ENCODE results near the gene SPATA9. TPM values are rescaled to one million over a fixed set of nuclear protein-coding genes. Genes with fewer than 3 reads are reported as not detected.

SPATA9 gene, protein sequence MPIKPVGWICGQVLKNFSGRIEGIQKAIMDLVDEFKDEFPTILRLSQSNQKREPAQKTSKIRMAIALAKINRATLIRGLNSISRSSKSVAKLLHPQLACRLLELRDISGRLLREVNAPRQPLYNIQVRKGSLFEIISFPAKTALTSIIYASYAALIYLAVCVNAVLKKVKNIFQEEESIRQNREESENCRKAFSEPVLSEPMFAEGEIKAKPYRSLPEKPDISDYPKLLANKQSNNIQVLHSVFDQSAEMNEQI
- total RNA-seq, result 0.71 TPM
- 1 to 10 TPM in 7 of 8 donors, under 1 TPM in 1; 0.99 to 2.6 (median 1.8) TPM for polyA plus RNA-seq (ENCODE audit: insufficient read depth in 1 of 8, insufficient read length in 8 of 8, low replicate concordance in 1 of 8)
- long read RNA-seq, donor 1, result 0 reads
- long read RNA-seq, donor 2, result 0 reads
- long read RNA-seq, donor 3, result 0 reads
- long read RNA-seq, donor 4, result 0 reads
- long read RNA-seq, donor 5, partial matches to known transcripts, result 112 of 201 reads
- long read RNA-seq, donor 5, other reads (novel, unspliced or antisense), result 89 of 201 reads
- long read RNA-seq, donor 6, partial matches to known transcripts, result 154 of 166 reads
- long read RNA-seq, donor 6, other reads (novel, unspliced or antisense), result 12 of 166 reads
- long read RNA-seq, donor 7, result 0 reads
- long read RNA-seq, donor 8, partial matches to known transcripts, result 0 of 34 reads
- long read RNA-seq, donor 8, other reads (novel, unspliced or antisense), result 34 of 34 reads
- long read RNA-seq, donor 9, result 0 reads
- long read RNA-seq, donor 10, result 0 reads
- long read RNA-seq, donor 11, result 0 reads

GRCh38 chr5:95682891-95683290, at the start of gene SPATA9:
TSS of gene SPATA9 (minus strand) at chr5:95682991. CDS start at chr5:95682854, 137 bp downstream.
- no peaks in the 10 kb centered on the region for H3K9me3 ChIP-seq (replicated peaks; ENCODE audit: control insufficient read depth, low read depth, low read length)
- H3K27me3 ChIP-seq (ENCODE audit: control insufficient read depth, insufficient read depth, low read length), result no peaks in the 10 kb centered on the region
- no peak for DNase-seq
- H3K4me1 ChIP-seq (ENCODE audit: control insufficient read depth, insufficient read depth, low read length), result no peaks in the 10 kb centered on the region
- H3K4me3 ChIP-seq (ENCODE audit: low read length), result no peak within 1 kb of the TSS
- H3K36me3 ChIP-seq (ENCODE audit: control insufficient read depth, insufficient read depth, low read length), result no peaks in the 10 kb centered on the region
- no CpG with 5 or more reads among the region's 1 CpG for whole genome bisulfite sequencing (ENCODE audit: insufficient coverage)
- no peak within 1 kb of the TSS for H3K27ac ChIP-seq (ENCODE audit: low read length)

DNA sequence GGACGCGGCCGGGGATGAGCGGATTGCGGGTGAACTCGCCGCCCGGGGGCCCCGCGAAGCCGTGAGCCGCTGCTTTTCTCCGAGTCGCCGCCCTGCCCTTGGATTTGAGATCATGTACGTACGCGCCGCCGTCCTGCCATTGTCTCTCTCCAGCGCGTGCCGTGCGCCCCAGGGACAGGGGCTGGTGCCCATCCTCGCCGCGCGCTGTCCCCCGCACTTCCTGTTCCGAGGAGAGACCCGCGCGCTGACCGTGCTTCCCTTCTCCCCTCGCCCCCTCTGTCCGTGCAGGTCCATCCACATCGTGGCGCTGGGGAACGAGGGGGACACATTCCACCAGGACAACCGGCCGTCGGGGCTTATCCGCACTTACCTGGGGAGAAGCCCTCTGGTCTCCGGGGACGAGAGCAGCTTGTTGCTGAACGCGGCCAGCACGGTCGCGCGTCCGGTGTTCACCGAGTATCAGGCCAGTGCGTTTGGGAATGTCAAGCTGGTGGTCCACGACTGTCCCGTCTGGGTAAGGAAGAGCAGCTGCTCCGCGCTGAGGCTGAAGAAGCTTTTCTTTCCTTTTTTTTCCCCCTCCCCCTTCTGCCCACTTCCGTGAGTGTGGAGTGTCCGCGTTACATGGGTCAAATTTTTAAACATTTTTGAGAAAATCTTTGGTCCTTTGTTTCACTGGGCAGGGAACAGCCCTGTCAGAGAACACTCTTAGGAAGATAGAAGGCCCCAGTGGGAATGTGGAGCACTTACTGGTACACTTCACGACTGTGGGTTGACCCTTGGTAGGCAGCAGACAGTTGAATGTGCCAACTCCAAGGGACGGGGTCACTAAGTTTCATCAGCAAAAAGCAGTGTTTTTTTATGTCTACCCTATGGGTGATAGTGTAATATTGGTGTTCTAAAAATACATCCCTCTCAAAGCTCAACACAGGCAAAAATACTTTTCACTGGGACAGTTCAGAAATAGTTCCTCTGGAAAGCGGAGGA, 49.1 kb upstream of the SPATA9 start:
- peaks cover 15% of the 10 kb centered on the region for H3K4me1 ChIP-seq (ENCODE audit: control insufficient read depth, insufficient read depth, low read length)
- peak overlapping the region; percentile 95 for H3K27ac ChIP-seq (ENCODE audit: low read length)
- peak overlapping the region; percentile 87 for H3K4me3 ChIP-seq (ENCODE audit: low read length)
- DNase-seq, result peak; percentile 72
- no peaks in the 10 kb centered on the region for H3K9me3 ChIP-seq (replicated peaks; ENCODE audit: control insufficient read depth, low read depth, low read length)
- no peaks in the 10 kb centered on the region for H3K36me3 ChIP-seq (ENCODE audit: control insufficient read depth, insufficient read depth, low read length)
- H3K27me3 ChIP-seq (ENCODE audit: control insufficient read depth, insufficient read depth, low read length), result no peaks in the 10 kb centered on the region
- 0% methylated on average over 57 of the region's 64 CpGs for WGBS (ENCODE audit: insufficient coverage)

DNA sequence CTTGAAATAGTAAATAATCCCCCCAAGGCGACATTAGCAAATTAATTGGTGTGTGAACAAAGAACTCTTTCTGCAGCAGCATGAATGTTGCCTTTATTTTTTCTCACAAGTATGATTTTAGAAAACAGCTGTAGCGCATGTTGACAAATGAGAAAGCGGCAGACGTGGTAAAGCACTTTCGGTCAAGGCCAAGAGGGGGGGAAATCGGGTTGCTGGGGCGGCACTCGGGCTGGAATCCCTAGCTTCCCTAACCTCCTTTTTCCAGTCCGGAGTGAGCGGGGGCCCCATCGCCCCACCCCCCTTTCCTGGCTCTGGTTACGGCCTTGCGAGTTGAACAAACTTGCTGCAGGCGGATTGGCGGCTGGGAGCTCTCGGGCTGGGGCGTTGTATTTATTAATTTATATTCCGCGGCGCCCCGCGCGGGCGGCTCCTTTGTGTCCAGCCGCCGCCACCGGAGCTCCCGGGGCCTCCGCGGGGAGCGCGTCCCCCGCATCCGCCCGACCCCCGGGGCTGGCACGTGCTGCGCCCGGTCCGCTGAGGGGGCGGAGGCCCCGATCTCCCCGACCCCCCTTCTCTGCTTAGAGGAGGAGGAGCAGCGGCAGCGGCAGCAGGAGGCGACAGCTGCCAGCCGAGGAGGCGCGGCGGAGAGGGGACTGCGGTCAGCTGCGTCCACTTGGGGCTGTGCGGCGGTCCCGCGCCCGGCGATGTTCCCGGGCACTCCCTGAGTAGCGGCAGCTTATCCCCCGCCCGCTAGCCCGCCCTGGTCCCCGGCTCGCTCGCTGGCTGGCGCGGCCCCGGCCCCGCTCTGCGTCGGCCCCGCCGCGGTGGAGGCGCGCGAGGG, 48.2 kb upstream of the SPATA9 start, which contains the start of gene RHOBTB3:
TSS of gene RHOBTB3 (plus strand) at position 607 of the 841 bp plus-strand sequence. CDS start 347 bp downstream, outside the sequence.
- Histone ChIP-seq H3K4me1 (ENCODE audit: control insufficient read depth, insufficient read depth, low read length) (peaks cover 18% of the 10 kb centered on the region), H3K27me3 (ENCODE audit: control insufficient read depth, insufficient read depth, low read length) (no peaks in the 10 kb centered on the region), H3K36me3 (ENCODE audit: control insufficient read depth, insufficient read depth, low read length) (no peaks in the 10 kb centered on the region), H3K4me3 (ENCODE audit: low read length) (peak within 1 kb of the TSS; percentile 87), H3K27ac (ENCODE audit: low read length) (peak within 1 kb of the TSS; percentile 95), H3K9me3 (replicated peaks; ENCODE audit: control insufficient read depth, low read depth, low read length) (no peaks in the 10 kb centered on the region)
- DNase-seq, result peak; percentile 98
- under 1% methylated on average over 65 of the region's 78 CpGs for WGBS (ENCODE audit: insufficient coverage)

GRCh38 chr5:95730011-95730700, 47.4 kb upstream of the SPATA9 start:
- peak overlapping the region; percentile 87 for H3K4me3 ChIP-seq (ENCODE audit: low read length)
- peaks cover 19% of the 10 kb centered on the region for H3K4me1 ChIP-seq (ENCODE audit: control insufficient read depth, insufficient read depth, low read length)
- H3K36me3 ChIP-seq (ENCODE audit: control insufficient read depth, insufficient read depth, low read length), result no peaks in the 10 kb centered on the region
- no peaks in the 10 kb centered on the region for H3K27me3 ChIP-seq (ENCODE audit: control insufficient read depth, insufficient read depth, low read length)
- no peak for DNase-seq
- no peaks in the 10 kb centered on the region for H3K9me3 ChIP-seq (replicated peaks; ENCODE audit: control insufficient read depth, low read depth, low read length)
- H3K27ac ChIP-seq (ENCODE audit: low read length), result peak overlapping the region; percentile 95
- WGBS (ENCODE audit: insufficient coverage), result no CpG with 5 or more reads among the region's 11 CpGs

DNA sequence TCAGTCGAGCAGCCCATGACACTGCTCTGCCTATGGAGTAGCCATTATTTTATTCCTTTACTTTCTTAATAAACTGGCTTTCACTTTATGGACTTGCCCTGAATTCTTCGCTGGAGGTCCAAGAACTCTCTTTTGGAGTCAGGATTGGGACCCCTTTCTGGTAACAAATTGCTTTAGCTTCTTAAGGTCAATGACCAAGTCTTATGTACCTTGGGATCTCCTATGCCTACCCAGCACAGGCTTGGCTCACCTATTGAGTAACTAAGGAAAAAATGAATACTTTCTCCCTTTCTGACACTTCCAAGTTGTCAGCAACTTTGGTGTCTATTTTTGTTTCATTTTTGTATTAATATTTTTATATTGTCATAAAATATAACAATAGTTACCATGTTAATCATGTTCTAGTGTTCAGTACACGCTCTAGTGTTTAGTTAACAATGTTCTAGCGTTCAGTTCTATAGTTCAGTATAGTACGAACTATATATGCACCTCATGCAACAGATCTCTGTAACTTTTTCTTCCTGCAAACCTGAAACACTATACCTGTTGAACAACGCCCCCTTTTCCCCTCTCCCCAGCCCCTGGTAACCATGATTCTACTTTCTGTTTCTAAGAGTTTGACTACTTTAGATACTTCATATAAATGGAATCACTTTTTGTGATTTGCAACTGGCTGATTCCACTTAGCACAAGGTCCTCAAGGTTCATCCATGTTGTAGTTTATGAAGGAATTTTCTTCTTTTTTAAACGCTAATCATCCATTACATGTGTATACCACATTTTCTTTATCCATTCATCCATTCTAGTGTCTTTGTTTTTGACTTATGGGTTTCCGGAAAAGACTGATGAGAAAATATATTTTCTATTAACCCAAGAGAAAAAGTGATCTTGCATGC, 46.6 kb upstream of the SPATA9 start:
- no peak overlapping the region for H3K4me3 ChIP-seq (ENCODE audit: low read length)
- H3K36me3 ChIP-seq (ENCODE audit: control insufficient read depth, insufficient read depth, low read length), result no peaks in the 10 kb centered on the region
- peaks cover 16% of the 10 kb centered on the region for H3K4me1 ChIP-seq (ENCODE audit: control insufficient read depth, insufficient read depth, low read length)
- H3K27ac ChIP-seq (ENCODE audit: low read length), result peak overlapping the region; percentile 95
- H3K9me3 ChIP-seq (replicated peaks; ENCODE audit: control insufficient read depth, low read depth, low read length), result no peaks in the 10 kb centered on the region
- no peak for DNase-seq
- H3K27me3 ChIP-seq (ENCODE audit: control insufficient read depth, insufficient read depth, low read length), result no peaks in the 10 kb centered on the region
- 90% methylated on average over 2 of the region's 8 CpGs for WGBS (ENCODE audit: insufficient coverage)

GRCh38 chr5:95728494-95729114, 45.8 kb upstream of the SPATA9 start:
- H3K27me3 ChIP-seq (ENCODE audit: control insufficient read depth, insufficient read depth, low read length), result no peaks in the 10 kb centered on the region
- no peak overlapping the region for H3K4me3 ChIP-seq (ENCODE audit: low read length)
- peaks cover 17% of the 10 kb centered on the region for H3K4me1 ChIP-seq (ENCODE audit: control insufficient read depth, insufficient read depth, low read length)
- H3K27ac ChIP-seq (ENCODE audit: low read length), result no peak overlapping the region
- no peak for DNase-seq
- no peaks in the 10 kb centered on the region for H3K36me3 ChIP-seq (ENCODE audit: control insufficient read depth, insufficient read depth, low read length)
- H3K9me3 ChIP-seq (replicated peaks; ENCODE audit: control insufficient read depth, low read depth, low read length), result no peaks in the 10 kb centered on the region
- WGBS (ENCODE audit: insufficient coverage), result no CpG with 5 or more reads among the region's 3 CpGs

DNA sequence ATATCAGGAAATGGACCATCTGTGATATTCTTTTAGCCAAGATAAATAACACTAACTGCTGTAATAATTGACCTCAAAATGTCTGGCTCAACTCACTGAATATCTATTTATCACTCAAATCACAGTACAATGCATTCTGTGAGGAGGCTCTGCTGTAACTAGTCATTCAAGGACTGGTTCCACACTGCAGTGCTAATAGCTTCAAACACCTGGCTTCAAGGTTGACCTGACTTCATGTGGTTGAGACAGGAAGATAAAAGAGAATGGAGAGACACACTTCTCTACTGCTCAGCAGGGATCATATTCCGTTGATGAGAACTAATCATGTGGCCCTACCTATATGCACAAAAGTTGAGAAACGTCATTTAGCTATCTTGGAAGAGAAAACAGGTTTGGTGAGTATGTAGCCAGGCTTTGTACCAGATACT, 45.0 kb upstream of the SPATA9 start:
- Histone ChIP-seq H3K36me3 (ENCODE audit: control insufficient read depth, insufficient read depth, low read length) (no peaks in the 10 kb centered on the region), H3K27me3 (ENCODE audit: control insufficient read depth, insufficient read depth, low read length) (no peaks in the 10 kb centered on the region), H3K4me3 (ENCODE audit: low read length) (no peak overlapping the region), H3K4me1 (ENCODE audit: control insufficient read depth, insufficient read depth, low read length) (peaks cover 18% of the 10 kb centered on the region), H3K27ac (ENCODE audit: low read length) (peak overlapping the region; percentile 2), H3K9me3 (replicated peaks; ENCODE audit: control insufficient read depth, low read depth, low read length) (no peaks in the 10 kb centered on the region)
- DNase-seq, result peak; percentile 61
- WGBS (ENCODE audit: insufficient coverage), result no CpG with 5 or more reads among the region's 2 CpGs

Measured in muscle of leg (tissue), 16 donors.